ENCODE data around the gene LRP2.

LRP2 gene

DNA sequence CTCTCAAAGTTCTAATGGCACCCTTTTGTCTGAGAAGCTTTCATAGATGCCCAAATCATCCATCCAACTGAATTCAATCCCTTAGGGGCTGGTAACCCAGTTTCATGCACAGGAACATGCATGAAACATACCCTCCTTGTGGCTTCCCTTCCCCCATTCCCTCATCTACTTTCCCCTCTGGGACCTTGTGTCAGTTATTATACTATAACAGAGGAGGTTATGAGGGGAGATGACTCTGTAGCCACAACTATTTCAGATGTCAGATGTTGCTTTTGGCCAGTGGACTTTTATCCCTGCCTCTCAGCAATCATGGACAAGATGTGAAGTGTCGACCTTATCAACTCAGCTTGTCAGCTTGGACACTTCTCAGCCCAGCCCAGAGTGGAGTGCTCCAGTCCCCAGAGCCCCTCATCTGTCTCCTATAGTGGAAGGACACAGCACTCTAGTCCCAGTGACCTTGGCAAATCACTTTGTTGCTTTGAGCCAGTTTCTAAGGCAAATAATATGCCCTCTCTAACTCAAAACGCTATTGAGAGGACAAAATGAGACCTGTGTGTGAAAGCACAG lies 284.6 kb downstream of the LRP2 start:
- peaks cover 0 to 48% (median 5%) of the 10 kb centered on the region in 11 experiments; a peak in 10 of 22 replicates for H3K36me3 ChIP-seq
- peak overlapping the region; percentile 71 to 90 (median 80) for H3K4me2 ChIP-seq
- peak overlapping the region; percentile 67 to 84 (median 78) for H3K9ac ChIP-seq
- no peaks in the 10 kb centered on the region for H3K27me3 ChIP-seq
- peaks cover 0 to 47% (median 31%) of the 10 kb centered on the region in 11 experiments; a peak in 18 of 22 replicates for H3K9me3 ChIP-seq (replicated peaks in 1 of 11)
- peaks cover 63 to 98% (median 92%) of the 10 kb centered on the region in 10 experiments for H3K4me1 ChIP-seq
- peak overlapping the region; percentile 73 to 100 (median 96); a peak in 21 of 22 replicates for H3K27ac ChIP-seq
- TF ChIP-seq Cebpa-rat (IDR thresholded peaks at IDR 0.05): no peak
- H3K4me3 ChIP-seq: peak overlapping the region in 2 of 10 experiments; percentile 1 to 18; a peak in 4 of 20 replicates
- no peaks in the 10 kb centered on the region for H4K20me1 ChIP-seq

All from BLaER1 treated with 17β-estradiol and CSF1 and Interleukin-3, amounts not matched to agents 10 nM and 100 nM (cell line).